Retinal pigment epithelial cell (primary cell): ENCODE data around the gene HELZ2.
A peak's percentile ranks its signal among the peaks of the same experiment; 100 is the strongest.

Source experiments
- DNase-seq: peaks from one replicate; pipeline ENCODE4 v3.0.0-alpha.2; 2010; ENCODE audit warnings: low read depth
- H3K4me3 ChIP-seq: 2 replicates; pipeline ENCODE4 v1.5.1; 2011; ENCODE audit warnings: mild to moderate bottlenecking, low read length, control low read depth, moderate library complexity
- TF ChIP-seq, protein P1 (sequence below): conservative IDR thresholded peaks from 2 replicates; pipeline ENCODE4 v1.5.1; 2011; ENCODE audit warnings: low read depth, low read length, control low read depth, inconsistent platforms

The HELZ2 gene

DNA sequence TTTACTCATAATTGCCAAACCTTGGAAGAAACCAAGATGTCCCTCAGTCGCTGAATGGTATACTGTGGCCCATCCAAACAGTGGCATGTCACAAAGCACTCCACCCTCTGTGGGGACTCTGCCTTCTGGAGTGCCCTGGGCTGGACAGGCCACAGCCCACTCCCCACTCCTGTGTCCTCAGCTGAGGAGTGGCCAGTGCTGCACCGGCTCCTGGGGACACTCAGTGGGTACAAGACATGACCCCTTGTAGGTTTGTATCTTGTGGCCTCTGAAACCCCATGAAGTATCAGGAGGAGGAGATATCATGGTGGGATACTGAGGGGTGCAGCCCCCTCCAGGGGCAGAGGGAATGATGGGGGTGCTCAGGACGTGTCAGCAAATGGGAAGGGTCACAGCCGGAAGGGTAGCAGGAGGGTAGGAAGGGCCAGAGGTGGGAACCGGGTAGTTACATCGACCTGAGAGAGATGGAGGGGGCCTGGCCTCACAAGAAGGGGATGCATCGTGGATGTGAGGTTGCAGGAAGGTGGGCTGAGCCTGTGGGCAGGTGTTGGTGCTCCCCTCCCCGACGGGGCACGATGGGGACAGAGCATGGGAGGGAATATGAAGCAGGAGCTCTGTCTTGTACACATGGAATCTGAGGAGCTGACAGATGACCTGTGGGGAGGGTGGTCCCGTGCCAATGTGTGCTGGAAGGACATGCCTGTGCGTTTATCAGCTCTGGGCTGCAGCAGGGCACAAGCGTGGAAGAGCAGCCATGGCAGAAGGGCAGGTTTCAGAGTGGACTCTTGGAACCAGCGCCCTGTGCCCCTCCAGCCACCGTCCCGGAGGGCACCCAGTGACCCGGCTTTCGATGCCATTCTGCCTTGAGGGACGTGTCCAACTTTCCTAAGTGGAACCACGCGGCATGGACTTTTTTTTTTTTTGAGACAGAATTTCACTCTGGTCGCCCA, 11.9 kb upstream of the HELZ2 start:
- no peak for DNase-seq
- H3K4me3 ChIP-seq: no peak overlapping the region
- TF ChIP-seq, protein P1, sequence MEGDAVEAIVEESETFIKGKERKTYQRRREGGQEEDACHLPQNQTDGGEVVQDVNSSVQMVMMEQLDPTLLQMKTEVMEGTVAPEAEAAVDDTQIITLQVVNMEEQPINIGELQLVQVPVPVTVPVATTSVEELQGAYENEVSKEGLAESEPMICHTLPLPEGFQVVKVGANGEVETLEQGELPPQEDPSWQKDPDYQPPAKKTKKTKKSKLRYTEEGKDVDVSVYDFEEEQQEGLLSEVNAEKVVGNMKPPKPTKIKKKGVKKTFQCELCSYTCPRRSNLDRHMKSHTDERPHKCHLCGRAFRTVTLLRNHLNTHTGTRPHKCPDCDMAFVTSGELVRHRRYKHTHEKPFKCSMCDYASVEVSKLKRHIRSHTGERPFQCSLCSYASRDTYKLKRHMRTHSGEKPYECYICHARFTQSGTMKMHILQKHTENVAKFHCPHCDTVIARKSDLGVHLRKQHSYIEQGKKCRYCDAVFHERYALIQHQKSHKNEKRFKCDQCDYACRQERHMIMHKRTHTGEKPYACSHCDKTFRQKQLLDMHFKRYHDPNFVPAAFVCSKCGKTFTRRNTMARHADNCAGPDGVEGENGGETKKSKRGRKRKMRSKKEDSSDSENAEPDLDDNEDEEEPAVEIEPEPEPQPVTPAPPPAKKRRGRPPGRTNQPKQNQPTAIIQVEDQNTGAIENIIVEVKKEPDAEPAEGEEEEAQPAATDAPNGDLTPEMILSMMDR: no peak

DNA sequence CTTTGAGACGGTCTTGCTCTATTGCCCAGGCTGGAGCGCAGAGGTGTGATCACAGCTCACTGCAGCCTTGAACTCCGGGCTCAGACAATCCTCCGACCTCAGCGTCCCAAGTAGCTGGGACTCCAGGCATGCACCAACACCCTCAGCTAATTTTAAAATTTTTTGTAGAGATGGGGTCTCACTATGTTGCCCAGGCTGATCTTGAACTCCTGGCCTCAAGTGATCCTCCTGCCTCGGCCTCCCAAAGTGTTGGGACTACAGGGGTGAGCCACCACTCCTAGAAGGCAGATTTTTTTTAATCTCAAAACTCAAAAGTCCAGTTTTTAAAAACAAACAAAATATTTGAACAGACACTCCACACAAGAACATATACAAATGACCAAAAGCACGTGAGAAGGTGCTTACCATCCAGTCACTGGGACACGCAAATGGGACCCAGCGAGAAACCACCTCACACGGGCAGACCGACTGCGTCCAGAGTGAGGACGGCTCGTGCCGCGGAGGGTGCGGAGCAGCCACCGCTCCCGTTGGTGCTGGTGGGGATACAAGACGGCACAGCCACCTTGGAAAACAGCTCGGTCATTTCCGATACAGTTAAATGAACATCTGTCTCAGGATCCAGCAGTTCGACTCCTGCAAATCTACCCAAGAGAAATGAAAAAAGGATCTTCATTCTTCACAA, 8.5 kb upstream of the HELZ2 start:
- no peak for DNase-seq
- no peak overlapping the region for H3K4me3 ChIP-seq

DNA sequence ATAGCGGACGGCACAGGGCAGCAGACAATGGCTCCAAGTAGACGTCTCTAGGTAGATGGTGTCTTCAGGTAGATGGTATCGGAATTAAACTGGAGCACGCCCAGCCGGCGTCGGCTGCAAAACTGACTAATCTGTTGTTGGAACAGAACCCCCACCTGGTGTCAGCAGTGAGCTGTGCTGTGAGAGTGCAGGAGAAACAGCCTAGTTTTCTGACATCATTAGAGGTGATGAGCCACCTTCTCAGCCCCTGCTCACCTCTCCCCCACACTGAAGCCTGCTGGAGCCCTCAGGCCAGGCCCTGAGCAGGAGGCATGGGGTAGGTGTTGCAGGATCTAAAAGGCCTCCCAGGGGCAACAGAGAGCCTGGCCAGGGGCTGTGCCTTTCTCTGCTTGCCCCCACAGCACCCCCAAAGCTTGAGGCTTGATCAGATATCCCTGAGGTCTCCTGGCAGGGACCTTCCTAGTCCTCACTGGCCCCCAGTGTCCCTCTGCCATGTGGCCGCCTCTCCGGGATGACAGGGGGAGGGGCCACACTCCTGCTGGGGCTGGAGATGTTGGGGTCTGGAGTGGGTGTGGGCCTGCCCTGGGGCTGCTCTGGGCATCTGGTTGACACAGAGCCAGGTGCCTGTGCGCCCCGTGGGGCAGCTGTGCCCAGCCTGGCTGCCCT, 6.9 kb upstream of the HELZ2 start:
- TF ChIP-seq, protein P1: peak; percentile 58
- no peak overlapping the region for H3K4me3 ChIP-seq
- no peak for DNase-seq

More for the DNA sequence above, 8.5 kb upstream of the HELZ2 start:
- TF ChIP-seq, protein P1: no peak

DNA sequence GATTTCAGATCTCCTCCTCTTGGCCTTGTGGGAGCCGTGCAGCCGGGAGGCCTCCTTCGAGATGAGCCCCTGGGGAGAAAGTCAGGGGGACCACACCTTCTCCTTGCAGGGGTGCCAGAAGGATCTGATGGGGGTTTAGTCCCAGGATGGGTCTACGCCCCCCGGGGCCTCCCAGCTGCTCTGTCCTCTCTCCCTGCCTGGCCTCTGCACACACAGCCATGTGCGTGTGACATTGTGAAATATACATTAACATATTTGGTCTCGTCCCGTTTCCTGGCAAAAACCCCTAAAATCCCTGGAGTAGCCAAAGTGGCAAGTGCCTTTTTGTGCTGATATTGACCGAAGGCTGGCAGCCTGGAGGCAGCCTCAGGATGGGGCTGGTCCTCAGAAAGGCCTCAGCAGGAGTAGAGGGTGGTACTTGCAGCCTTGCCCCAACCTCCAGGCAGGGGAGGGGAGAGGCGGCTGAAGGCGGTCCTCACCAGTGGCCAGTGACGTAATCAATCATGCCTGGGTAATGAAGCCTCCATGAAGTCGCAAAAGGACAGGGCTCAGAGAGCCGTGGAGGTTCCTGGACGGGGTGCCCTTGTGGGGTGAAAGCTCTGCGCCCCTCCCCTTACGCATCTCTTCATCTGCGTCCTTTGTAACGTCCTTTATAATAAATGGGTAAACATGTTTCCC, 5.1 kb upstream of the HELZ2 start:
- H3K4me3 ChIP-seq: no peak overlapping the region
- DNase-seq: no peak
- TF ChIP-seq, protein P1: no peak

DNA sequence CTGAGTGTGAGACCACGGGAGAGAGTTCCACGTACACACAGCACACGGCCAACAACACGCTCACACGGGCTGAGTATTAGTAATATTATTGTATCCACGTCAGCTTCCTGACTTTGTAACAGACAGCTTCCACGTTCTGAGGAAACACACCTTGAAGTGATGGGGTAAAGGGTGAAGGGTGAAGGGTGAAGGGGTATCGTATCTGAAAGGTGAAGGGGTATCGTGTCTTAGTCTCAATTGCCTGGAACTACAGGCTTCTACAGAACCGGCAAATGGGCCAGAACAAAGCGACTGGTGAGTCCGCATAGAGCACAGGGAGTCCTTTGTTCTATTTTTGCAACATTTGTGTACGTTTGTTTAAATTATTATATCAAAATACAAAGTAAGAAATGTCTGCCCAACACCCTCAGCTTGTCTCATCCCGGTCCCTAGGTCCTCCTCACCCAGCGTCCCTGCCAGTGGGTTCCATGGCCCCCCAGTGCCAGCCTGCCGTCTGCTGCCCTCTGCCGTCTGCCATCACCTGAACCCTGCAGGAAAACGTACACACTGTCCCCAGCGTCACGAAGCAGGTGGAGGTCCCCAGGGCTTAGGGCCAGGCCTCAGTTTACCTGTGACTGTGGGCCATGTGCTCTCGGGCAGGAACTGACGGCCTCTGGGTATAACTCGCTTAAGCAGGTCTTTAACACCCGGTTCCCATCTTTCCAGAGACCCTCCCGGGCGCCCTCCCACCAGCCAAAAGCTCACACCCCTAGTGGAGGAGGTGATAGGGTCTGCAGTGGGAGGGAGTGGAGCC, 4.4 kb upstream of the HELZ2 start:
- no peak overlapping the region for H3K4me3 ChIP-seq
- TF ChIP-seq, protein P1: no peak
- no peak for DNase-seq

DNA sequence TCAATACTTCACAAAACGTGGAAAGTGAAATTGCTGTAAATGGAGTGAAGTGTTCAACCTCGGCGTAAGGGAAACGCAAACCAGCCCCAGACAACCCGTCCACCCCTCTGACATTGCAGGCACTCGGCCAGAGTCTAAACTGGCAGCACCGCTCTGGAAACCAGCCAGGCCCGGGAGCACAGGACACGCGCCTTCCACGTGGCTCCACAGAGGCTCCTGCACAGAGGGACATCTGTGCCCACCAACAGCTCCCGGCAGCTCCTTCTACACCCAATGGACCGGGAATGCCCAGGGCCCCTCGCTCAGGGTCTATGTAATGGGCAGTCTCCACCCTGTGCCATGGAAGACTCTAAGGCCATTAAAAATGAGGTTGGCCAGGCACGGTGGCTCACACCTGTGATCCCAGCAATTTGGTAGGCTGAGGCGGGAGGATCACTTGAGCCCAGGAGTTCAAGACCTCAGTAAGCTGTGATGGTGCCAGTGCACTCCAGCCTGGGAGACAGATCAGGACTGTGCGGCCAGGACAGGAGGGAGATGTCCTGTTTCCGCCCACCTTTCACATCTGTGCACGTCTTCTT, 3.4 kb upstream of the HELZ2 start:
- TF ChIP-seq, protein P1: no peak
- DNase-seq: no peak

More for the DNA sequence above, 3.4 kb upstream of the HELZ2 start:
- H3K4me3 ChIP-seq: no peak overlapping the region
